ENCODE data around the gene S100Z. TPM values are rescaled to one million over a fixed set of nuclear protein-coding genes. Genes with fewer than 3 reads are reported as not detected.
"Not testable (repeated sequence)": the region's sequence is repeated elsewhere in the genome, so short reads cannot be mapped to it uniquely, and the experiment has no call there.

The S100Z gene
- total RNA-seq, 3 donors from 2014 or later (not counting 1 experiment from before 2014, with no cell fraction given): 0.60 to 3.3 (median 0.91) TPM

DNA sequence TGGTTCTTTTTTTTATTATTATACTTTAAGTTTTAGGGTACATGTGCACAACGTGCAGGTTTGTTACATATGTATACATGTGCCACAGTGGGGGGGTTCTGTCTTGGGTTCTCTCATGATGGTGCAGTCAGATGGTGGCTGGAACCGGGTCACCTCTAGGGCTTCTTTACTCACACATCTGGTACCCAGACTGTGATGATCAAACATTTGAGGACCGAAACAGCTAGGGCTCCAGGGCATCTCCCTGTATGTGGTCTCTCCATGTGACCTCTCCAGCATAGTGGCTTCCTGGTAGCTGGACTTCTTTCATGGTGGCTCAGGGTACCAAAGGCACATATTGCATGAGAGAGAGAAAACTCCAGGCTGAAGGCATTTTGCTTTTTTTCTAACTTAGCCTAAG lies 93.2 kb downstream of the S100Z start:
- H3K4me1 Mint-ChIP-seq: no peaks in the 10 kb centered on the region
- intact Hi-C loops (cut with micrococcal nuclease): no loop called here
- WGBS (ENCODE audit: insufficient coverage): 76% methylated on average over 3 of the region's 3 CpGs
- H3K27ac Mint-ChIP-seq: no peak overlapping the region
- peaks cover 9 to 21% of the 10 kb centered on the region in 2 donors for H3K27me3 Mint-ChIP-seq (ENCODE audit: low read depth in 2 of 2)
- H3K36me3 Mint-ChIP-seq: no peaks in the 10 kb centered on the region
- H3K9me3 Mint-ChIP-seq: no peaks in the 10 kb centered on the region
- no peak overlapping the region for H3K4me3 Mint-ChIP-seq
- Histone ChIP-seq H3K4me3 (ENCODE audit: low read length) (no peak overlapping the region), H3K27ac (ENCODE audit: low read length) (no peak overlapping the region), H3K4me1 (ENCODE audit: control insufficient read depth, insufficient read depth, low read length) (no peaks in the 10 kb centered on the region), H3K27me3 (ENCODE audit: control insufficient read depth, insufficient read depth, low read length) (no peaks in the 10 kb centered on the region), H3K9me3 (ENCODE audit: control insufficient read depth, insufficient read depth, low read length) (no peaks in the 10 kb centered on the region), H3K36me3 (ENCODE audit: control insufficient read depth, insufficient read depth, low read length) (no peaks in the 10 kb centered on the region)
- ATAC-seq (no peak), DNase-seq (no peak)
- TF ChIP-seq, protein P1, sequence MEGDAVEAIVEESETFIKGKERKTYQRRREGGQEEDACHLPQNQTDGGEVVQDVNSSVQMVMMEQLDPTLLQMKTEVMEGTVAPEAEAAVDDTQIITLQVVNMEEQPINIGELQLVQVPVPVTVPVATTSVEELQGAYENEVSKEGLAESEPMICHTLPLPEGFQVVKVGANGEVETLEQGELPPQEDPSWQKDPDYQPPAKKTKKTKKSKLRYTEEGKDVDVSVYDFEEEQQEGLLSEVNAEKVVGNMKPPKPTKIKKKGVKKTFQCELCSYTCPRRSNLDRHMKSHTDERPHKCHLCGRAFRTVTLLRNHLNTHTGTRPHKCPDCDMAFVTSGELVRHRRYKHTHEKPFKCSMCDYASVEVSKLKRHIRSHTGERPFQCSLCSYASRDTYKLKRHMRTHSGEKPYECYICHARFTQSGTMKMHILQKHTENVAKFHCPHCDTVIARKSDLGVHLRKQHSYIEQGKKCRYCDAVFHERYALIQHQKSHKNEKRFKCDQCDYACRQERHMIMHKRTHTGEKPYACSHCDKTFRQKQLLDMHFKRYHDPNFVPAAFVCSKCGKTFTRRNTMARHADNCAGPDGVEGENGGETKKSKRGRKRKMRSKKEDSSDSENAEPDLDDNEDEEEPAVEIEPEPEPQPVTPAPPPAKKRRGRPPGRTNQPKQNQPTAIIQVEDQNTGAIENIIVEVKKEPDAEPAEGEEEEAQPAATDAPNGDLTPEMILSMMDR (IDR thresholded peaks at IDR 0.05): no peak

DNA sequence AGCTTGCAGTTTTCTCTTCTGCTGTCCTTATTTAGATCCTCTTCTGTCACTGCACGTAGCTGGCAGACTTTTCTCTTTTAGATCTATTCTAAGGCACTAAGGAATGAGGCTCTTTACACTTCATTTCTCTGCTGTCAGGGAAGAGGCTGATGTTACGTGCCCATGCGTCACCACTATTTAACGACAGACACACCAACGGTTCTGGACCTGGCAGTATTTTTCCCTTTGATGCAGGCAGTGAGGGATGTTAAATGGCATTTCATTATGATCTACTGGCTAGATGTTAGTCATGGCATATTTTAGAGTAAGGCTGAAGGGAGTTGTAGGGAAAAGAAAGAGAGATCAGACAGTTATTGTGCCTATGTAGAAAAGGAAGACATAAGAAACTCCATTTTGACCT lies 94.8 kb downstream of the S100Z start:
- intact Hi-C loops (cut with micrococcal nuclease): no loop called here
- 52% methylated on average over 5 of the region's 5 CpGs for WGBS (ENCODE audit: insufficient coverage)
- H3K4me1 ChIP-seq (ENCODE audit: control insufficient read depth, insufficient read depth, low read length): no peaks in the 10 kb centered on the region
- Mint-ChIP-seq H3K4me1 (no peaks in the 10 kb centered on the region), H3K27me3 (ENCODE audit: low read depth in 2 of 2) (peaks cover 15 to 22% of the 10 kb centered on the region in 2 donors), H3K9me3 (no peaks in the 10 kb centered on the region), H3K36me3 (no peaks in the 10 kb centered on the region), H3K4me3 (no peak overlapping the region), H3K27ac (no peak overlapping the region)
- no peaks in the 10 kb centered on the region for H3K27me3 ChIP-seq (ENCODE audit: control insufficient read depth, insufficient read depth, low read length)
- TF ChIP-seq, protein P1 (IDR thresholded peaks at IDR 0.05): no peak
- no peak for DNase-seq
- no peak overlapping the region for H3K4me3 ChIP-seq (ENCODE audit: low read length)
- ATAC-seq: no peak
- no peak overlapping the region for H3K27ac ChIP-seq (ENCODE audit: low read length)
- H3K9me3 ChIP-seq (ENCODE audit: control insufficient read depth, insufficient read depth, low read length): no peaks in the 10 kb centered on the region
- no peaks in the 10 kb centered on the region for H3K36me3 ChIP-seq (ENCODE audit: control insufficient read depth, insufficient read depth, low read length)

DNA sequence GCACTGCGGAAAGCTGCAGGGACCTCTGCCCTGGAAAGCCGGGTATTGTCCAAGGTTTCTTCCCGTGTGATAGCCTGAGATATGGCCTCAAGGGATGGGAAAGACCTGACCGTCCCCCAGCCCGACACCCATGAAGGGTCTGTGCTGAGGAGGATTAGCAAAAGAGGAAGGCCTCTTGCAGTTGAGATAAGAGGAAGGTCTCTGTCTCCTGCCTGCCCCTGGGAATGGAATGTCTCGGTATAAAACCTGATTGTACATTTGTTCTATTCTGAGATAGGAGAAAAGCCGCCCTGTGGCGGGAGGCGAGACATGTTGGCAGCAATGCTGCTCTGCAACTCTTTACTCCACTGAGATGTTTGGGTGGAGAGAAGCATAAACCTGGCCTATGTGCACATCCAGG lies 95.4 kb downstream of the S100Z start:
- 49% methylated on average over 9 of the region's 9 CpGs for WGBS (ENCODE audit: insufficient coverage)
- H3K36me3 Mint-ChIP-seq; H3K4me3 Mint-ChIP-seq; H3K9me3 ChIP-seq (ENCODE audit: control insufficient read depth, insufficient read depth, low read length); H3K4me1 Mint-ChIP-seq; H3K36me3 ChIP-seq (ENCODE audit: control insufficient read depth, insufficient read depth, low read length); H3K27ac ChIP-seq (ENCODE audit: low read length); H3K9me3 Mint-ChIP-seq; H3K4me3 ChIP-seq (ENCODE audit: low read length); intact Hi-C loops (cut with micrococcal nuclease); H3K4me1 ChIP-seq (ENCODE audit: control insufficient read depth, insufficient read depth, low read length); H3K27me3 ChIP-seq (ENCODE audit: control insufficient read depth, insufficient read depth, low read length); ATAC-seq; H3K27ac Mint-ChIP-seq; DNase-seq: not testable (repeated sequence)
- peaks cover 17 to 28% of the 10 kb centered on the region in 2 donors for H3K27me3 Mint-ChIP-seq (ENCODE audit: low read depth in 2 of 2)

DNA sequence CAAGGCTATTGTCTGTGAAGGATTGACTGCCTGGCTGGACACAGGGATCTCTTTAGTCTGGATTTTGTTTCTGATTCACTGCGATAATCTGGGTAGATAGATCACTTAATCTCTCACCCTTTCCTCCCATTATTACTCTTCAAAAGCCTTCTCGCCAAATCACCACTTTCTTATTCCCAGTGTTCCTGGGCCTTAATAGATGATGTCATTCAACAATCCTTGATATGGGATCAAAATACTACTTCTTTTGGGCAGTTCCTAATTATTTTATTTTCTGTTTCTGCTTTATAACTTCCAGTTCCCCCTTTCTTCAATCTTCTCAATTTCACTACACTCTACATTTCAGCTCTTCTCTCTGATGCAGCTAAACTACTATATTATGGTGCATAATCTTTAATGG lies 96.3 kb downstream of the S100Z start:
- TF ChIP-seq, protein P1 (IDR thresholded peaks at IDR 0.05): no peak
- no peaks in the 10 kb centered on the region for H3K4me1 Mint-ChIP-seq
- H3K27ac ChIP-seq (ENCODE audit: low read length): no peak overlapping the region
- H3K27me3 ChIP-seq (ENCODE audit: control insufficient read depth, insufficient read depth, low read length): no peaks in the 10 kb centered on the region
- no peaks in the 10 kb centered on the region for H3K36me3 Mint-ChIP-seq
- H3K4me1 ChIP-seq (ENCODE audit: control insufficient read depth, insufficient read depth, low read length): no peaks in the 10 kb centered on the region
- ATAC-seq (no peak), DNase-seq (no peak)
- no peak overlapping the region for H3K4me3 Mint-ChIP-seq
- intact Hi-C loops (cut with micrococcal nuclease): no loop called here
- H3K27ac Mint-ChIP-seq: no peak overlapping the region
- no peaks in the 10 kb centered on the region for H3K36me3 ChIP-seq (ENCODE audit: control insufficient read depth, insufficient read depth, low read length)
- H3K4me3 ChIP-seq (ENCODE audit: low read length): no peak overlapping the region
- 88% methylated on average over 2 of the region's 2 CpGs for WGBS (ENCODE audit: insufficient coverage)
- peaks cover 22 to 35% of the 10 kb centered on the region in 2 donors for H3K27me3 Mint-ChIP-seq (ENCODE audit: low read depth in 2 of 2)
- no peaks in the 10 kb centered on the region for H3K9me3 Mint-ChIP-seq
- no peaks in the 10 kb centered on the region for H3K9me3 ChIP-seq (ENCODE audit: control insufficient read depth, insufficient read depth, low read length)

Data from natural killer cell (primary cell).